ENCODE results near the gene ARAF. TPM values are rescaled to one million over a fixed set of nuclear protein-coding genes. Genes with fewer than 3 reads are reported as not detected.

Gene ARAF
- total RNA-seq, 1 donor from 2014 or later = 56.2 TPM

- Mint-ChIP-seq H3K9me3 (no peaks in the 10 kb centered on the region), H3K36me3 (peaks cover 10% of the 10 kb centered on the region), H3K4me3 (peak overlapping the region; percentile 97), H3K4me1 (ENCODE audit: unreplicated experiment) (peaks cover 17% of the 10 kb centered on the region), H3K27me3 (no peaks in the 10 kb centered on the region), H3K27ac (peak overlapping the region; percentile 99)
- DNase-seq (ENCODE audit: extremely low spot score, unreplicated experiment) = no peak
- no peak for TF ChIP-seq CTCF (conservative IDR thresholded peaks at IDR 0.05)
These were observed 700 bp downstream of the ARAF start for GRCh38 chrX:47561659-47562151.

- DNase-seq (ENCODE audit: extremely low spot score, unreplicated experiment) = no peak
- Mint-ChIP-seq H3K27ac (no peak overlapping the region), H3K4me3 (peak overlapping the region; percentile 81), H3K27me3 (no peaks in the 10 kb centered on the region), H3K9me3 (no peaks in the 10 kb centered on the region), H3K4me1 (ENCODE audit: unreplicated experiment) (peaks cover 16% of the 10 kb centered on the region), H3K36me3 (peaks cover 10% of the 10 kb centered on the region)
- peak; percentile 58 for TF ChIP-seq CTCF (conservative IDR thresholded peaks at IDR 0.05)
These were observed 1.7 kb downstream of the ARAF start for GRCh38 chrX:47562615-47563243.

- Mint-ChIP-seq H3K27me3 (no peaks in the 10 kb centered on the region), H3K27ac (no peak overlapping the region), H3K36me3 (peaks cover 10% of the 10 kb centered on the region), H3K9me3 (no peaks in the 10 kb centered on the region), H3K4me3 (no peak overlapping the region), H3K4me1 (ENCODE audit: unreplicated experiment) (peaks cover 16% of the 10 kb centered on the region)
- no peak for TF ChIP-seq CTCF (conservative IDR thresholded peaks at IDR 0.05)
- no peak for DNase-seq (ENCODE audit: extremely low spot score, unreplicated experiment)
These were observed 2.9 kb downstream of the ARAF start for GRCh38 chrX:47563801-47564315.

- Mint-ChIP-seq H3K4me1 (ENCODE audit: unreplicated experiment) (peaks cover 16% of the 10 kb centered on the region), H3K9me3 (no peaks in the 10 kb centered on the region), H3K27me3 (no peaks in the 10 kb centered on the region), H3K27ac (no peak overlapping the region), H3K4me3 (no peak overlapping the region), H3K36me3 (peaks cover 14% of the 10 kb centered on the region)
- no peak for DNase-seq (ENCODE audit: extremely low spot score, unreplicated experiment)
- no peak for TF ChIP-seq CTCF (conservative IDR thresholded peaks at IDR 0.05)
These were observed 3.6 kb downstream of the ARAF start for GRCh38 chrX:47564438-47565085.

GRCh38 chrX:47566841-47567240 is 5.8 kb downstream of the ARAF start:
- Mint-ChIP-seq H3K4me3 (no peak overlapping the region), H3K4me1 (ENCODE audit: unreplicated experiment) (peaks cover 4% of the 10 kb centered on the region), H3K36me3 (peaks cover 16% of the 10 kb centered on the region), H3K9me3 (no peaks in the 10 kb centered on the region), H3K27ac (no peak overlapping the region), H3K27me3 (no peaks in the 10 kb centered on the region)
- no peak for TF ChIP-seq CTCF (conservative IDR thresholded peaks at IDR 0.05)
- no peak for DNase-seq (ENCODE audit: extremely low spot score, unreplicated experiment)

Data from type B pancreatic cell (in vitro differentiated cells).